Measurements from ENCODE around the gene GLI2. TPM values are rescaled to one million over a fixed set of nuclear protein-coding genes. Genes with fewer than 3 reads are reported as not detected.

GLI2 gene
- total RNA-seq, 1 experiment from 2014 or later = 4.0 TPM

GRCh38 chr2:120738117-120738516 is 2.4 kb downstream of the GLI2 start:
- no peaks in the 10 kb centered on the region for H3K36me3 ChIP-seq (ENCODE audit: low read depth, low read length)
- H2AFZ ChIP-seq (ENCODE audit: low read length) = peak overlapping the region; percentile 98
- peak overlapping the region; percentile 79 for H3K4me3 ChIP-seq (ENCODE audit: low read length)
- ChIA-PET CTCF (no interaction called here), POLR2A (ENCODE audit: unreplicated experiment) (interaction anchor here (0.6 kb wide), 2 partner anchors 40 to 337 kb away, joined by 3 to 5 read pairs; no protein-coding TSS in a partner anchor)
- H4K20me1 ChIP-seq (ENCODE audit: low read length) = no peaks in the 10 kb centered on the region
- H3K4me2 ChIP-seq (ENCODE audit: low read length) = peak overlapping the region; percentile 92
- TF ChIP-seq EZH2 (IDR thresholded peaks at IDR 0.05; ENCODE audit: low read length, unreplicated experiment) (no peak), EZH2phosphoT487 (IDR thresholded peaks at IDR 0.05; ENCODE audit: borderline replicate concordance, low read length) (no peak)
- TF ChIP-seq, protein P1, sequence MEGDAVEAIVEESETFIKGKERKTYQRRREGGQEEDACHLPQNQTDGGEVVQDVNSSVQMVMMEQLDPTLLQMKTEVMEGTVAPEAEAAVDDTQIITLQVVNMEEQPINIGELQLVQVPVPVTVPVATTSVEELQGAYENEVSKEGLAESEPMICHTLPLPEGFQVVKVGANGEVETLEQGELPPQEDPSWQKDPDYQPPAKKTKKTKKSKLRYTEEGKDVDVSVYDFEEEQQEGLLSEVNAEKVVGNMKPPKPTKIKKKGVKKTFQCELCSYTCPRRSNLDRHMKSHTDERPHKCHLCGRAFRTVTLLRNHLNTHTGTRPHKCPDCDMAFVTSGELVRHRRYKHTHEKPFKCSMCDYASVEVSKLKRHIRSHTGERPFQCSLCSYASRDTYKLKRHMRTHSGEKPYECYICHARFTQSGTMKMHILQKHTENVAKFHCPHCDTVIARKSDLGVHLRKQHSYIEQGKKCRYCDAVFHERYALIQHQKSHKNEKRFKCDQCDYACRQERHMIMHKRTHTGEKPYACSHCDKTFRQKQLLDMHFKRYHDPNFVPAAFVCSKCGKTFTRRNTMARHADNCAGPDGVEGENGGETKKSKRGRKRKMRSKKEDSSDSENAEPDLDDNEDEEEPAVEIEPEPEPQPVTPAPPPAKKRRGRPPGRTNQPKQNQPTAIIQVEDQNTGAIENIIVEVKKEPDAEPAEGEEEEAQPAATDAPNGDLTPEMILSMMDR (conservative IDR thresholded peaks at IDR 0.05; ENCODE audit: low read depth, low read length) = no peak
- intact Hi-C loops (cut with micrococcal nuclease) = loop anchor here (5.0 kb wide), 3 partner anchors 41 to 129 kb away; no protein-coding TSS in a partner anchor
- H3K9me2 ChIP-seq (replicated peaks; ENCODE audit: low read length) = no peaks in the 10 kb centered on the region
- no peaks in the 10 kb centered on the region for H3K27me3 ChIP-seq (ENCODE audit: low read length)
- peak overlapping the region; percentile 36; the same call in 1 of the 2 replicates for H3K27ac ChIP-seq (ENCODE audit: low read length)
- DNase-seq = no peak
- H3K4me1 ChIP-seq (ENCODE audit: insufficient read depth, low read length) = peaks cover 27% of the 10 kb centered on the region
- H3F3A ChIP-seq (ENCODE audit: low read length, unreplicated experiment) = no peaks in the 10 kb centered on the region
- peak overlapping the region; percentile 70 for H3K9ac ChIP-seq (ENCODE audit: low read length)
- BruUV-seq (replicated peaks) = no TSS peak
- ATAC-seq = no peak
- no peaks in the 10 kb centered on the region for H3K9me3 ChIP-seq (ENCODE audit: low read length)
- H3K79me2 ChIP-seq (ENCODE audit: low read length) = peaks cover 32% of the 10 kb centered on the region

GRCh38 chr2:120738786-120739437 is 3.2 kb downstream of the GLI2 start:
- Histone ChIP-seq H3K9ac (ENCODE audit: low read length) (no peak overlapping the region), H3K27me3 (ENCODE audit: low read length) (no peaks in the 10 kb centered on the region), H3K36me3 (ENCODE audit: low read depth, low read length) (no peaks in the 10 kb centered on the region), H3K79me2 (ENCODE audit: low read length) (peaks cover 32% of the 10 kb centered on the region), H3F3A (ENCODE audit: low read length, unreplicated experiment) (no peaks in the 10 kb centered on the region), H4K20me1 (ENCODE audit: low read length) (no peaks in the 10 kb centered on the region), H3K9me3 (ENCODE audit: low read length) (no peaks in the 10 kb centered on the region), H2AFZ (ENCODE audit: low read length) (no peak overlapping the region), H3K4me3 (ENCODE audit: low read length) (no peak overlapping the region), H3K9me2 (replicated peaks; ENCODE audit: low read length) (no peaks in the 10 kb centered on the region), H3K4me1 (ENCODE audit: insufficient read depth, low read length) (peaks cover 27% of the 10 kb centered on the region), H3K4me2 (ENCODE audit: low read length) (peak overlapping the region; percentile 24), H3K27ac (ENCODE audit: low read length) (no peak overlapping the region)
- intact Hi-C loops (cut with micrococcal nuclease) = loop anchor here (5.0 kb wide), 3 partner anchors 42 to 128 kb away; no protein-coding TSS in a partner anchor
- DNase-seq = no peak
- POLR2A ChIA-PET (ENCODE audit: unreplicated experiment) = interaction anchor here (0.5 to 0.6 kb wide), 2 partner anchors 337 to 1513 kb away, joined by 5 read pairs; no protein-coding TSS in a partner anchor
- BruUV-seq (replicated peaks) = no TSS peak
- no peak for ATAC-seq
- TF ChIP-seq EZH2phosphoT487 (IDR thresholded peaks at IDR 0.05; ENCODE audit: borderline replicate concordance, low read length) = no peak
- TF ChIP-seq, protein P1 (conservative IDR thresholded peaks at IDR 0.05; ENCODE audit: low read depth, low read length) = no peak
- CTCF ChIA-PET = interaction anchor here (0.5 kb wide), 1 partner anchor 264 kb away, joined by 3 read pairs; no protein-coding TSS in a partner anchor

Measured in PC-3 (cell line).